WERI-Rb-1 (cell line): ENCODE data around the gene SAMD10.
A peak's percentile ranks its signal among the peaks of the same experiment; 100 is the strongest.

Experiments
- DNase-seq: peaks from one replicate; pipeline ENCODE4 v3.0.0-alpha.2; 2020
- H3K27ac ChIP-seq: fragments of 250-450 bp; sonication (Bioruptor Pico); 2 replicates; pipeline ENCODE4 v1.5.1; 2020; ENCODE audit warnings: mild to moderate bottlenecking, moderate library complexity
- H3K27me3 ChIP-seq: fragments of 250-450 bp; sonication (Bioruptor Pico); 2 replicates; pipeline ENCODE4 v1.5.1; 2021; ENCODE audit warnings: mild to moderate bottlenecking, low read depth, moderate library complexity; ENCODE audit not compliant: insufficient read depth, severe bottlenecking
- H3K36me3 ChIP-seq: fragments of 250-450 bp; sonication (Bioruptor Pico); 2 replicates; pipeline ENCODE4 v1.5.1; 2020; ENCODE audit warnings: mild to moderate bottlenecking, moderate library complexity
- H3K4me3 ChIP-seq: 2 replicates; pipeline ENCODE4 v1.5.1; 2011; ENCODE audit warnings: low read depth, mild to moderate bottlenecking, control low read depth, low read length
- H3K9me3 ChIP-seq: fragments of 250-450 bp; sonication (Bioruptor Pico); 2 replicates; pipeline ENCODE4 v1.5.1; 2021; ENCODE audit warnings: mild to moderate bottlenecking, moderate library complexity; ENCODE audit not compliant: severe bottlenecking
- TF ChIP-seq, protein P1 (sequence below): IDR thresholded peaks from 2 replicates; pipeline ENCODE4 v1.5.1; 2011; ENCODE audit warnings: low read depth, mild to moderate bottlenecking, control low read depth, inconsistent platforms, low read length

Gene SAMD10

DNA sequence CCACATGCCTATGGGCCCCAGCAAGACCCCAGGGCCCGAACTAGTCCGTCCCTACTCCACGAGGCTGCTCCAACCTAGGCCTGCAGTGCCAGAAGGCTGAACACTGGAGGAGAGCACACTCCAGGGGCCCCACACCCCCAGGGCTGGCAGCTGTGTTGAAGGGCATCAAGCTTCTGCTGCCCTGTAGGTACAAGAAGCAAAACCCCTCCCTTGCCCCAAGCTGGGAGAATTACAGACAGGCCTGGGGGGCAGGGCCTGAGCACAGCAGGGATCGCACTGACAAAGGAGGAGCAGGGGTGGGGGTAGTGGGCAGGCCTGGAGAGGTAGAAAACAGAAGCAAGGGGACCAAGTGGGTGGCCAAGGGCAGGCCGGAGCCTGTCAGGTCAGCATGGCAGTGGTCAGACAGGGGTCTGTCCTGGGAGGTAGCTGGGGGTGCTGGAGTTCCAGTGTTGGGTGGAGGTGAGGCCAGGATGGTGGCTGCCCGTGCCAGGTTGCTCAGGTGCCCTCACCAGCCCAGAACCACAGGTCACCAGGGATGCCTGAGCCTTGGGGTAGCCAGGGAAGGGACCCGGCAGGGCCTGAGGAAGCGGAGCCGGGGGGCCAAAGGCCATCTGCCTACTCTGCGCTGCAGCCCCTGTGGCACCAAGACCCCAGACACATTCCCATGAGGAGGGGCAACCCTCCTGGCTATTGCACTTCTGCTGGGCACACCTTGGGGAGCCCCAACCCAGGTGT is 20.3 kb downstream of the SAMD10 start:
- H3K36me3 ChIP-seq = peaks cover 10% of the 10 kb centered on the region
- TF ChIP-seq, protein P1, sequence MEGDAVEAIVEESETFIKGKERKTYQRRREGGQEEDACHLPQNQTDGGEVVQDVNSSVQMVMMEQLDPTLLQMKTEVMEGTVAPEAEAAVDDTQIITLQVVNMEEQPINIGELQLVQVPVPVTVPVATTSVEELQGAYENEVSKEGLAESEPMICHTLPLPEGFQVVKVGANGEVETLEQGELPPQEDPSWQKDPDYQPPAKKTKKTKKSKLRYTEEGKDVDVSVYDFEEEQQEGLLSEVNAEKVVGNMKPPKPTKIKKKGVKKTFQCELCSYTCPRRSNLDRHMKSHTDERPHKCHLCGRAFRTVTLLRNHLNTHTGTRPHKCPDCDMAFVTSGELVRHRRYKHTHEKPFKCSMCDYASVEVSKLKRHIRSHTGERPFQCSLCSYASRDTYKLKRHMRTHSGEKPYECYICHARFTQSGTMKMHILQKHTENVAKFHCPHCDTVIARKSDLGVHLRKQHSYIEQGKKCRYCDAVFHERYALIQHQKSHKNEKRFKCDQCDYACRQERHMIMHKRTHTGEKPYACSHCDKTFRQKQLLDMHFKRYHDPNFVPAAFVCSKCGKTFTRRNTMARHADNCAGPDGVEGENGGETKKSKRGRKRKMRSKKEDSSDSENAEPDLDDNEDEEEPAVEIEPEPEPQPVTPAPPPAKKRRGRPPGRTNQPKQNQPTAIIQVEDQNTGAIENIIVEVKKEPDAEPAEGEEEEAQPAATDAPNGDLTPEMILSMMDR = no peak
- H3K9me3 ChIP-seq = no peaks in the 10 kb centered on the region
- H3K27me3 ChIP-seq = no peaks in the 10 kb centered on the region
- no peak for DNase-seq
- no peak overlapping the region for H3K27ac ChIP-seq
- no peak overlapping the region for H3K4me3 ChIP-seq

DNA sequence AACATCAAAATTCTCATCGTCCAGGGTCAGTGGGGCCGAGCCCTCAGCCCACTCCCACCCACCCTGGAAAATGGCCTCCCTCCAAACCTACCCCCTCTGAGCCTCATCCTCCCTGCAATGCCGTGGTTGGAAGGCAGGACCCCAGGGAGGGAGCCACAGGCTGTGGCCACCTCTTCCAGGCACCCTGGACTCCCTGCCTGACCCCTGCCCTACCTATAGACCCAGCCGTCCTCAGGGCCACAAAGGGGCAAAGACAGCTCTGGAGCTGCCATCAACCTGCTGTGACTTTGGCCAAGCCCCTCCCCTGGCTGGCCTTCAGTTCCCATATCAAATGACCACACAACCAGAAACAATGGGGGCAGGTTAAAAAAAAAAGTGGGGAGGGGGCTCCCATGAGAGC is 21.0 kb downstream of the SAMD10 start:
- H3K36me3 ChIP-seq = peaks cover 7% of the 10 kb centered on the region
- no peaks in the 10 kb centered on the region for H3K9me3 ChIP-seq
- TF ChIP-seq, protein P1 = no peak
- no peak overlapping the region for H3K4me3 ChIP-seq
- no peaks in the 10 kb centered on the region for H3K27me3 ChIP-seq
- no peak overlapping the region for H3K27ac ChIP-seq
- no peak for DNase-seq

DNA sequence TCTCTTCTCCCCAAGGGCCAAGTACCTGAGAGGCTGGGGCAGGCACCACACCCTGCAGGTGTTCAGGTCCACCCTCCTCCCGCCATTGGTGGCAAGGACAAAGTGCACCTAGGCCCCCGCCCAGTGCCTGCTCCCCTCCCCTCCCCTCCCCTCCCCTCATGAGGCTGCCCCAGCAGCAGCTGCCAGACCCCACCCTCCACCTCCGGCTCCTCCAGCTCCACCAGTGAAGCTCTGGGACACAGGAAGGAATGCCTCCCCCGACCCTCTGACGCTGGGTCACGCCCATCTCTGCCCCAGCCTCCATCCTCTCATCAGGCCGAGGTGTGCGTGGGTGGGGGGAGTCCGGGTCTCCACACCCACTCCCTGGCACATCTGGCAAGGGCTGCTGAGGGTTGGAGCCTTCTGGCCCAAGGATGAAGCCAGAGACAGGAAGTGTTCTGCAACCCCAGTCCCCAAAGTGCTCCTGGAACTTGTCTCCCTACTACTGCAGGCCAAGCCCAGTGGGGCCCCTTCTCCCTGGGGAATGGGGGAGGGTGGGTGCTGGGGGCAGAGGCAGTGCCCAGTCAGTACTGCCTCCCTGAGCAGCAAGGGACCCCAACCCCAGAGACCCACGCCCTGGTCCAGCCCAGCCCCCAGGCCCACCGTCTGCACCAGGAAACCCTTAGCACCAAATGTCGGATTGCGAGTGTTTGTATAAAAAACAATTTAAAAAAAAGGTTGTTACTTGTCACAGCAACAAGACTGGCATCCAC is 21.6 kb downstream of the SAMD10 start:
- TF ChIP-seq, protein P1 = no peak
- Histone ChIP-seq H3K27me3 (no peaks in the 10 kb centered on the region), H3K36me3 (peaks cover 4% of the 10 kb centered on the region), H3K4me3 (no peak overlapping the region), H3K9me3 (no peaks in the 10 kb centered on the region), H3K27ac (no peak overlapping the region)
- no peak for DNase-seq

DNA sequence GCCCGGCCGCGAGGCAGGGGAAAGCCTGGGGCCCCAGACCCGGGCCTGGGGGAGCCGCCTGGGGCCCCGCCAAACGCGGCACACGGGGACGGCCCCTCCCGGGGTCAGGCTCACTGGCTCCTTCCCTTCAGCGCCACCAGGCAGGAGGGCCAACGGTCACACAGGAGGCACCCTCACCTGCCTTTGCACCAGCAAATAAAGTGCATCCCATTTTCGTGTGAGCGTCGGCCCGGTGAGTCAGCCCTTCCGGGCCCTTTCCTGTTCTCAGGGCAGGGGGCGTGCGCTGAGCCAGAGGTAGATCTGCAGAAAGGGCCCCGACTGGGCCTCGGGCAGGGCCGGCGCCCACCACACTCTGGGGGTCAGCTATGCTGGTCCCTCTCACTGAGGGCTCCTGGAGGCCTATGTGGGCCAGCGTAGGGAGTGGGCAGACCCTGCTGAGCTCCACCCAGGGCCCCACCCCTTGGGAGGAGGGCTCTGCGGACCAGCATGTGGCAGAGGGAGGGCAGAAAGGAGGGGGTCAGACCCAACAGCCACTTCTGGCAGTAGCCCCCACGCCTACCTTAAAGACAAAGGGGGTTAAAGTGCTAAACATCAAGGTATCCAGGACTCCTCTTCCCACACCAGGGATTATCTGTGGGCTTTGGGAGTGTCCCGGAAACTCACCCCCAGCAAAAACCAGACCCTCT is 22.3 kb downstream of the SAMD10 start:
- H3K36me3 ChIP-seq = peaks cover 2% of the 10 kb centered on the region
- H3K27me3 ChIP-seq = no peaks in the 10 kb centered on the region
- H3K27ac ChIP-seq = peak overlapping the region; percentile 36; the same call in 1 of the 2 replicates
- no peaks in the 10 kb centered on the region for H3K9me3 ChIP-seq
- H3K4me3 ChIP-seq = peak overlapping the region; percentile 49
- DNase-seq = peak; percentile 73
- TF ChIP-seq, protein P1 = no peak

DNA sequence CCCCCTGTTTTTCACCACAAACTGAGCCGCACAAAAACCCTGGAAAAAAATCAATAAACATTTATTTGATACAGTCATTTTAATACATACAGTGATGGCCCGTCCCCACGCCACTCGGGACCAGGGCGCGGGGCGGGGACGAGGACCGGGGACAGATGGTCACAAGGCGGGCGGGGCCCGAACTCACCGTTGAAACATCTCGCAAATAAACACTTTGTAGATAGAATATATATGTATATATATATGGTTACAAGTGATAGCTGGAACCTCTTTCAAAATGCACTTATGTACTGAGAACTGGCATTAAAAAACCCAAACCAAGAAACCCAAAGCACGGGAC is 22.8 kb downstream of the SAMD10 start:
- H3K27me3 ChIP-seq = no peaks in the 10 kb centered on the region
- no peaks in the 10 kb centered on the region for H3K9me3 ChIP-seq
- peak overlapping the region; percentile 49 for H3K4me3 ChIP-seq
- TF ChIP-seq, protein P1 = no peak
- no peak for DNase-seq
- H3K27ac ChIP-seq = peak overlapping the region; percentile 36; the same call in 1 of the 2 replicates
- H3K36me3 ChIP-seq = peaks cover 2% of the 10 kb centered on the region
